Spleen (tissue), 11 donors: ENCODE results near the gene CDH8. TPM values are rescaled to one million over a fixed set of nuclear protein-coding genes. Genes with fewer than 3 reads are reported as not detected.

Experiments used
- DNase-seq: peaks from one replicate; pipeline ENCODE4 v3.0.0-alpha.2; 2020
- H3K27ac ChIP-seq, 8 donors: fragments of 200-600 bp; sonication (generic) in 7 of 8; 1 replicate in 4 of 8; 2 replicates in 4 of 8; pipeline versions ENCODE4 v1.5.0 to v1.8.0; 2016 to 2021; ENCODE audit warnings: inconsistent platforms in 4 of 8, mild to moderate bottlenecking in 4 of 8, moderate library complexity in 1 of 8
- H3K27me3 ChIP-seq, 7 donors: fragments of 200-600 bp; sonication (generic) in 6 of 7; replicated peaks in 1 of 7; 1 replicate in 4 of 7; 2 replicates in 3 of 7; pipeline versions ENCODE4 v1.5.0 to v1.8.0; 2016 to 2021; ENCODE audit warnings: inconsistent platforms in 3 of 7, mild to moderate bottlenecking in 1 of 7
- H3K36me3 ChIP-seq, 6 donors: fragments of 200-600 bp; sonication (generic) in 5 of 6; 1 replicate in 4 of 6; 2 replicates in 2 of 6; pipeline versions ENCODE4 v1.5.0 to v1.8.0; 2016 to 2021; ENCODE audit warnings: inconsistent platforms in 2 of 6
- H3K4me1 ChIP-seq, 6 donors: fragments of 200-600 bp; sonication (generic) in 5 of 6; 1 replicate in 3 of 6; 2 replicates in 3 of 6; pipeline versions ENCODE4 v1.5.0 to v1.8.0; 2016 to 2021; ENCODE audit warnings: inconsistent platforms in 3 of 6
- H3K4me3 ChIP-seq, 8 donors: fragments of 200-600 bp; sonication (generic) in 7 of 8; 1 replicate in 4 of 8; 2 replicates in 4 of 8; pipeline versions ENCODE4 v1.5.0 to v1.8.0; 2016 to 2021; ENCODE audit warnings: inconsistent platforms in 4 of 8, mild to moderate bottlenecking in 4 of 8, moderate library complexity in 2 of 8
- H3K9me3 ChIP-seq, 8 donors: fragments of 200-600 bp; sonication (generic) in 7 of 8; 1 replicate in 4 of 8; 2 replicates in 4 of 8; pipeline versions ENCODE4 v1.5.0 to v1.8.0; 2016 to 2021; ENCODE audit warnings: inconsistent platforms in 4 of 8
- POLR2A ChIP-seq, 3 donors: fragments of 450-650 bp; IDR thresholded peaks; one replicate each; pipeline ENCODE4 v1.5.1; 2017; ENCODE audit warnings: antibody characterized with exemption in 3 of 3, mild to moderate bottlenecking in 1 of 3
- POLR2AphosphoS5 ChIP-seq, 3 donors: sonication (generic); formaldehyde crosslinking; IDR thresholded peaks; one replicate each; pipeline ENCODE4 v1.5.1; 2017; ENCODE audit warnings: antibody characterized with exemption in 3 of 3
- WGBS, 5 donors: extraction: QIAGEN DNeasy Blood & Tissue Kit in 3 of 5; methylation state at CpG; one replicate each; pipeline versions ENCODE4 v1.1.5 to v1.1.7; 2013 to 2018; 5-methylcytosine and 5-hydroxymethylcytosine counted together
- intact Hi-C: fragments of 100-400 bp; cut with DNase I; formaldehyde crosslinking; loops from one replicate; pipeline ENCODE4 v1.15.0; 2023; ENCODE audit warnings: low total_unique reads
- polyA plus RNA-seq, 3 donors: library from polyadenylated mRNA; stranded (reverse); fragments of 200-250 nt; gene quantifications; one replicate each; pipeline ENCODE4 v1.2.1, GENCODE V29; 2013
- total RNA-seq, 7 donors: library from RNA; depleted of rRNA in 3 of 7; stranded (reverse); fragments of >200 nt in 3 of 7; fragmentation: NEBNext Ultra II Directional in 4 of 7; extraction: Animal tissue kit (Norgen Biotek cat#: 25700) in 4 of 7; gene quantifications; one replicate each; pipeline versions ENCODE4 v1.1.0 to v1.2.1, GENCODE V29; 2016 to 2021
- TF ChIP-seq, protein P1 (sequence below), 11 experiments: fragments of 200-600 bp in 7 of 11; fragments of 450-650 bp in 4 of 11; sonication (generic) in 4 of 11; IDR thresholded peaks in 8 of 11; conservative IDR thresholded peaks in 3 of 11; 1 replicate in 7 of 11; 2 replicates in 4 of 11; pipeline versions ENCODE4 v1.4.0 to v1.8.0; 2016 to 2021; ENCODE audit warnings: antibody characterized with exemption in 11 of 11, inconsistent platforms in 4 of 11, mild to moderate bottlenecking in 1 of 11
- donor health status: healthy with polysubstance abuse.
- donor health status: DM: no; HTN: no; CAD: no; lungs with moderate emphysema.
- donor health status: DM: no; HTN: no; CAD: no.
- donor health status: Bipolar disorder and iron deficiency.
- donor health status: healthy.
- donor health status: DM: no; HTN: no; CAD: no.
- donor health status: DM: yes; HTN: yes; CAD: no.

Gene CDH8
- total and polyA plus RNA-seq, 10 donors, result under 0.01 to 1.4 (median under 0.01) TPM; not detected in 7

DNA sequence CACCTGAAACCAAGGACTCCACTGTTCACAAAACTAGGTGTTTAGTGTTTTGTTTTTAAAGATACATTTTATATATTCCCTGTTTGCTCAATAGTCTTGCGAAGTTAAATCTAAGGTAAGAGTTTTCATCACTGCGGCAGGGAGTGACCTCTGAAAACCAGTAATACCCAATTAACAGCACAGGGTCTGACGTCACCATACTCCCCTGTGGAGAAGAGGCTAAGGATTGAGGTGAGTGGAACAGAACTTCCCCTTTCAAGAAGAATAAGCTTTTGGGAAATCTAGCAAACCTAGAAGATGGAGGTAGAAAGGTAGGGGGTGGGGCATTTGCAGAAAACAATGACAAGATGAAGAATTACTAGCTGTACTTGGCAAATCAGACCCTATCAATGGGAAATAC is 120.7 kb downstream of the CDH8 start:
- Histone ChIP-seq H3K36me3 (no peaks in the 10 kb centered on the region), H3K27ac (no peak overlapping the region), H3K9me3 (peaks cover 0 to 6% (median 4%) of the 10 kb centered on the region in 8 donors), H3K27me3 (no peaks in the 10 kb centered on the region), H3K4me3 (no peak overlapping the region), H3K4me1 (no peaks in the 10 kb centered on the region)
- intact Hi-C loops, result no loop called here
- DNase-seq, result no peak
- 82 to 91% (median 85%) methylated on average over 3 of the region's 3 CpGs for WGBS, 5 donors
- TF ChIP-seq, protein P1, sequence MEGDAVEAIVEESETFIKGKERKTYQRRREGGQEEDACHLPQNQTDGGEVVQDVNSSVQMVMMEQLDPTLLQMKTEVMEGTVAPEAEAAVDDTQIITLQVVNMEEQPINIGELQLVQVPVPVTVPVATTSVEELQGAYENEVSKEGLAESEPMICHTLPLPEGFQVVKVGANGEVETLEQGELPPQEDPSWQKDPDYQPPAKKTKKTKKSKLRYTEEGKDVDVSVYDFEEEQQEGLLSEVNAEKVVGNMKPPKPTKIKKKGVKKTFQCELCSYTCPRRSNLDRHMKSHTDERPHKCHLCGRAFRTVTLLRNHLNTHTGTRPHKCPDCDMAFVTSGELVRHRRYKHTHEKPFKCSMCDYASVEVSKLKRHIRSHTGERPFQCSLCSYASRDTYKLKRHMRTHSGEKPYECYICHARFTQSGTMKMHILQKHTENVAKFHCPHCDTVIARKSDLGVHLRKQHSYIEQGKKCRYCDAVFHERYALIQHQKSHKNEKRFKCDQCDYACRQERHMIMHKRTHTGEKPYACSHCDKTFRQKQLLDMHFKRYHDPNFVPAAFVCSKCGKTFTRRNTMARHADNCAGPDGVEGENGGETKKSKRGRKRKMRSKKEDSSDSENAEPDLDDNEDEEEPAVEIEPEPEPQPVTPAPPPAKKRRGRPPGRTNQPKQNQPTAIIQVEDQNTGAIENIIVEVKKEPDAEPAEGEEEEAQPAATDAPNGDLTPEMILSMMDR (IDR thresholded peaks at IDR 0.05 in 8 of 11, conservative IDR thresholded peaks at IDR 0.05 in 3 of 11), result no peak
- TF ChIP-seq POLR2A (IDR thresholded peaks at IDR 0.05), result no peak
- TF ChIP-seq POLR2AphosphoS5 (IDR thresholded peaks at IDR 0.05), result no peak

DNA sequence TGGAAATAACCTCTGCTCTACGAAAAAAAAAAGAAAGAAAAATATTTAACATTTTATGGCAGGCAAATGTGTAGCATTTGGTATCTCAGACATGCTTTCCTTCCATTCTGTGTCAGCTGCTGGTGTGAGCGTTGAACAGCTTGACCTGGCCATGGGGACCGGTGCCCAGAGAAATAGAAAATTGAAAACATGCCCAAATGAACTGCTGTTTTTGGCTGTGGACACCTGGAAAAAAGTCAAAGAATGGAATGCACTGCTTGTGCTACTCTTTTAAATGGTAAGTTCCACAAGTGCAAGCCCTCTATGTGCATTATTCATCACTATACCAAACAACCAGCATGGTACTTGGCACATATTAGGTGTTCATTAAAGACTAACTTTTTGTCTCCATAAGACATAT is 127.2 kb downstream of the CDH8 start:
- WGBS, 5 donors, result 78 to 85% (median 81%) methylated on average over 3 of the region's 3 CpGs
- Histone ChIP-seq H3K36me3 (no peaks in the 10 kb centered on the region), H3K4me1 (no peaks in the 10 kb centered on the region), H3K27ac (no peak overlapping the region), H3K9me3 (peaks cover 0 to 3% (median 0%) of the 10 kb centered on the region in 8 donors), H3K27me3 (no peaks in the 10 kb centered on the region), H3K4me3 (no peak overlapping the region)
- intact Hi-C loops, result no loop called here
- TF ChIP-seq POLR2A (IDR thresholded peaks at IDR 0.05) (no peak), POLR2AphosphoS5 (IDR thresholded peaks at IDR 0.05) (no peak)
- TF ChIP-seq, protein P1 (IDR thresholded peaks at IDR 0.05 in 8 of 11, conservative IDR thresholded peaks at IDR 0.05 in 3 of 11), result no peak
- no peak for DNase-seq

DNA sequence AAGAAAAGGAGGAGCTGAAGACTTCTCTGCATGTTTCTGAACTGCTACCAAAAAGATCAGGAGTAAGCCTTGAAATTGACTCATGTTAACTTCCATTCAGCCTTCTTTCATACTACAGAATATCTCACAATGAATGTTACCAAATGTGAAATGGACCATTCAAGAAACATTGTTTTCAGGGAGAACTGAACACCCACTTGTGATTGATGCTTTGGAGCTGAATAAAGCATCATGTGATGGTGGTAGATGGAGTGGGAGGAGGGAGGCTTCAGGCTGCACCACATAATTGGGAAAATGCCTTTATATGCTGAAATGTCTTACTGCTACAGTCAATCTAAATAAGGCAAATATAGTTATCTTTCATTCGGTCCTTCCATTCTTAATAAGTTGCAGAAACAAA is 127.8 kb downstream of the CDH8 start:
- no peak overlapping the region for H3K4me3 ChIP-seq

DNA sequence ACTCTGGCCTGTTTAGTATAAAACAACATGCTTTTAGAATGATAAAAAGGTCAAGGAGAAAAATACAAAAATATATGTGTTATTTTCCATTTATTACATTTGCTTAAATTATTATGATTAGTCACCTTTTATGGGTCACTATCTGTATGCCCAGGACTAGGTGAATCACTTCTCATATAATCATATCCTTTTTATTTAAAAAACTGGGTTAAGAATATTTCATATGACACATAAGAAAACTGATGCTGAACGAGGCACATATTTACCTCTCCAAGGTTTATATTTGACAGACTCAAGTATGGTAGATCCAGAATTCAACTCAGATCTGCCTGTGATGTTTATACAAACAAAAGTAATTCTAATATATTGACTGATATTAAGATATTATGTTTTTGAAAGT is 134.5 kb downstream of the CDH8 start:
- intact Hi-C loops, result no loop called here

More for the DNA sequence above, 127.8 kb downstream of the CDH8 start:
- no peaks in the 10 kb centered on the region for H3K36me3 ChIP-seq
- H3K27ac ChIP-seq, result no peak overlapping the region
- intact Hi-C loops, result no loop called here
- no peak for DNase-seq
- H3K27me3 ChIP-seq, result no peaks in the 10 kb centered on the region
- H3K4me1 ChIP-seq, result no peaks in the 10 kb centered on the region
- 86 to 95% (median 91%) methylated on average over 1 of the region's 1 CpG for WGBS, 5 donors
- peaks cover 0 to 3% (median 0%) of the 10 kb centered on the region in 8 donors for H3K9me3 ChIP-seq
- TF ChIP-seq POLR2AphosphoS5 (IDR thresholded peaks at IDR 0.05) (no peak), POLR2A (IDR thresholded peaks at IDR 0.05) (no peak)
- TF ChIP-seq, protein P1 (IDR thresholded peaks at IDR 0.05 in 8 of 11, conservative IDR thresholded peaks at IDR 0.05 in 3 of 11), result no peak

More for the DNA sequence above, 134.5 kb downstream of the CDH8 start:
- Histone ChIP-seq H3K36me3 (no peaks in the 10 kb centered on the region), H3K9me3 (no peaks in the 10 kb centered on the region), H3K4me1 (no peaks in the 10 kb centered on the region), H3K27ac (no peak overlapping the region), H3K4me3 (no peak overlapping the region), H3K27me3 (no peaks in the 10 kb centered on the region)
- 77 to 84% (median 83%) methylated on average over 1 of the region's 1 CpG for WGBS, 5 donors
- no peak for DNase-seq
- no peak for TF ChIP-seq POLR2A (IDR thresholded peaks at IDR 0.05)
- TF ChIP-seq, protein P1 (IDR thresholded peaks at IDR 0.05 in 8 of 11, conservative IDR thresholded peaks at IDR 0.05 in 3 of 11), result no peak
- TF ChIP-seq POLR2AphosphoS5 (IDR thresholded peaks at IDR 0.05), result no peak
